Nephron (organoid): Measurements from ENCODE around the gene TNIK.

Experiments used
- H3K27ac Mint-ChIP-seq, 3 experiments: 2 replicates each; pipeline ENCODE4 v1.8.0; 2020; ENCODE audit warnings: mixed read lengths in 3 of 3, mild to moderate bottlenecking in 2 of 3, moderate library complexity in 1 of 3
- H3K27me3 Mint-ChIP-seq: 2 replicates; pipeline ENCODE4 v1.8.0; 2021; ENCODE audit warnings: low read depth, mild to moderate bottlenecking, moderate library complexity, mixed read lengths
- H3K36me3 Mint-ChIP-seq: 2 replicates; pipeline ENCODE4 v1.8.0; 2020; ENCODE audit warnings: low read depth, mixed read lengths
- H3K4me1 Mint-ChIP-seq: 2 replicates; pipeline ENCODE4 v1.8.0; 2020; ENCODE audit warnings: mixed read lengths
- H3K4me3 Mint-ChIP-seq, 3 experiments: 2 replicates each; pipeline ENCODE4 v1.8.0; 2020; ENCODE audit warnings: mild to moderate bottlenecking in 3 of 3, mixed read lengths in 3 of 3, moderate library complexity in 2 of 3
- H3K9me3 Mint-ChIP-seq: 2 replicates; pipeline ENCODE4 v1.8.0; 2020; ENCODE audit warnings: mixed read lengths
- TF ChIP-seq, protein P1 (sequence below), 3 experiments: fragments of 200-600 bp; sonication (generic); IDR thresholded peaks; one replicate each; pipeline ENCODE4 v1.5.0; 2021; ENCODE audit warnings: antibody characterized with exemption in 3 of 3; ENCODE audit not compliant: unreplicated experiment in 3 of 3

The TNIK gene

DNA sequence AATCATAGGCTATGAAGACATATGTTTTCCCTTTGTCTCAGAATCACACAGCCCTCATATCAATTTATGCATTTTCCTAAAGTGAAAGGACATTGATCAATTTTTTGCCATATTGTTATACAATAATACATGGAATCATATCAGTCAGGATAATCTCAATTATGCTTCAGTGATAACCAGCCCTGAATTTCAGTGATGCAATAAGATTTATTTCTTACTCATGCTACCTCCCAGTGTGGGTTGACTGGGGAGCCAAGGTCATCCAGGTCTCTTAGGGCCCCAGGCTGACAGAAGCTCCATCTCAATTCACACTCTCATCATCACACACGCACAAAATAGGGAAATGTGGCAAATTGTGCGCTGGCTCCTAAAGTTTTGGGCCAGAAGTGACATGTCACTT is 44.2 kb upstream of the TNIK start:
- no peaks in the 10 kb centered on the region for H3K36me3 Mint-ChIP-seq

DNA sequence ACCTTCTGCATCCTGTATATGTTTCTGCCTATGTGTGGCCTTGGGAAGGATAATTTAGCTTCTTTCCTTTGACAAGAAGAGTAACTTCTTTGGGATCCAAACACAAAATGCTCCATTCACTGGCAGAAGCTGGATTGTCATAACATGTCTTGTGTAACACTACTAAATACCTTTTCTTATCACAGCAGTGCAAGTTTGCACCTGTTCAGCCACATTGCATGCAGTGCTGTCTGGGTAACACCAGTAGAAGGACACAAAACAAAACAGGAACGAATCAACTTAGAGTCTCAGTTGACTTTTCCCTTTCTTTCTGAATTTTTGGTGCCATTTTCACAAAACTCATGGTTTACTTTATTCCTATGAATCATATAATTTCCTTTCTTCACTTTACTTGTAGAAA is 43.6 kb upstream of the TNIK start:
- Mint-ChIP-seq H3K27me3 (no peaks in the 10 kb centered on the region), H3K4me3 (no peak overlapping the region), H3K9me3 (peaks cover 4% of the 10 kb centered on the region), H3K4me1 (peaks cover 21% of the 10 kb centered on the region), H3K36me3 (no peaks in the 10 kb centered on the region), H3K27ac (no peak overlapping the region)
- TF ChIP-seq, protein P1, sequence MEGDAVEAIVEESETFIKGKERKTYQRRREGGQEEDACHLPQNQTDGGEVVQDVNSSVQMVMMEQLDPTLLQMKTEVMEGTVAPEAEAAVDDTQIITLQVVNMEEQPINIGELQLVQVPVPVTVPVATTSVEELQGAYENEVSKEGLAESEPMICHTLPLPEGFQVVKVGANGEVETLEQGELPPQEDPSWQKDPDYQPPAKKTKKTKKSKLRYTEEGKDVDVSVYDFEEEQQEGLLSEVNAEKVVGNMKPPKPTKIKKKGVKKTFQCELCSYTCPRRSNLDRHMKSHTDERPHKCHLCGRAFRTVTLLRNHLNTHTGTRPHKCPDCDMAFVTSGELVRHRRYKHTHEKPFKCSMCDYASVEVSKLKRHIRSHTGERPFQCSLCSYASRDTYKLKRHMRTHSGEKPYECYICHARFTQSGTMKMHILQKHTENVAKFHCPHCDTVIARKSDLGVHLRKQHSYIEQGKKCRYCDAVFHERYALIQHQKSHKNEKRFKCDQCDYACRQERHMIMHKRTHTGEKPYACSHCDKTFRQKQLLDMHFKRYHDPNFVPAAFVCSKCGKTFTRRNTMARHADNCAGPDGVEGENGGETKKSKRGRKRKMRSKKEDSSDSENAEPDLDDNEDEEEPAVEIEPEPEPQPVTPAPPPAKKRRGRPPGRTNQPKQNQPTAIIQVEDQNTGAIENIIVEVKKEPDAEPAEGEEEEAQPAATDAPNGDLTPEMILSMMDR (IDR thresholded peaks at IDR 0.05; ENCODE audit: unreplicated experiment in 3 of 3): no peak

More for the DNA sequence above, 44.2 kb upstream of the TNIK start:
- TF ChIP-seq, protein P1 (IDR thresholded peaks at IDR 0.05; ENCODE audit: unreplicated experiment in 3 of 3): no peak
- peaks cover 21% of the 10 kb centered on the region for H3K4me1 Mint-ChIP-seq
- H3K4me3 Mint-ChIP-seq: no peak overlapping the region
- no peak overlapping the region for H3K27ac Mint-ChIP-seq
- peaks cover 4% of the 10 kb centered on the region for H3K9me3 Mint-ChIP-seq
- no peaks in the 10 kb centered on the region for H3K27me3 Mint-ChIP-seq

DNA sequence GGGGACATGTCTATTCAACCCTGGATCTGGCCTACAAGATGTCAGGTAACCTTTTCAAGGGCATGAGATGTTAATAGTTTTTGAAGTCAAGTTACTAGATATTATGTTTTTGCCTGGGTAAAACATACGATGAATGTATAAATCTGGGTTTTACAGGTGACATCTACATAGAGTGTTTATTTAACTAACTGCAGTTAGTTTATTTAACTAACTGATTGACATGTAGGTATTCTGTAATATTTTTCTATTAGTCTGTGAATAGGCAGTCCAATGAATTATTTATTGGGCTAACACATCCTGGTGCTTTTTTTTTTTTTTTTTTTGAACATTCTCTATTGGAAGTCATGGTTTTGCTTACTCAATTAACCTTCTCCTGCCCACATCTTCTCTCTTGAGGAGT is 38.7 kb upstream of the TNIK start:
- TF ChIP-seq, protein P1 (IDR thresholded peaks at IDR 0.05; ENCODE audit: unreplicated experiment in 3 of 3): no peak
- Mint-ChIP-seq H3K4me1 (peaks cover 22% of the 10 kb centered on the region), H3K9me3 (peaks cover 2% of the 10 kb centered on the region), H3K4me3 (no peak overlapping the region), H3K36me3 (no peaks in the 10 kb centered on the region), H3K27ac (no peak overlapping the region), H3K27me3 (no peaks in the 10 kb centered on the region)

DNA sequence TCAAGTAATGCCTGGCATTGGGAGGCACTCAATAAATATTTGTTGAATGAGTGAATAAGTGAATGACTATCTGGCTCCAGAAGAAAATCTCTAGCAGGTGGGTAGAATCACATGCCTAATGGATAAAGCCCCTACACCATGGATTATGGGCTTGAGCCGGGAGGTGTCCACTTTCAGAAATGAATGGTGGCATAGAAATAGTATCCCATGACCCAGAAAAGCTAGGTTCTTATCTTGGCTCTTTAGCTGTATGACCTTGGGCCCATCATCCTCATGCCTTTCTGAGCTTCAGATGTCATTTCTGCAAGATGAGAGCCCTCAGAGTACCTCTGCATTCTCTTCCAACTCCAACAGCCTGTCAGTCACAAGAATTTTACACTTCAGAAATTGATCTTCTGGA is 37.3 kb upstream of the TNIK start:
- no peaks in the 10 kb centered on the region for H3K36me3 Mint-ChIP-seq
- no peak overlapping the region for H3K4me3 Mint-ChIP-seq
- H3K27ac Mint-ChIP-seq: no peak overlapping the region
- peaks cover 2% of the 10 kb centered on the region for H3K9me3 Mint-ChIP-seq
- H3K27me3 Mint-ChIP-seq: no peaks in the 10 kb centered on the region
- TF ChIP-seq, protein P1 (IDR thresholded peaks at IDR 0.05; ENCODE audit: unreplicated experiment in 3 of 3): no peak
- peaks cover 18% of the 10 kb centered on the region for H3K4me1 Mint-ChIP-seq

DNA sequence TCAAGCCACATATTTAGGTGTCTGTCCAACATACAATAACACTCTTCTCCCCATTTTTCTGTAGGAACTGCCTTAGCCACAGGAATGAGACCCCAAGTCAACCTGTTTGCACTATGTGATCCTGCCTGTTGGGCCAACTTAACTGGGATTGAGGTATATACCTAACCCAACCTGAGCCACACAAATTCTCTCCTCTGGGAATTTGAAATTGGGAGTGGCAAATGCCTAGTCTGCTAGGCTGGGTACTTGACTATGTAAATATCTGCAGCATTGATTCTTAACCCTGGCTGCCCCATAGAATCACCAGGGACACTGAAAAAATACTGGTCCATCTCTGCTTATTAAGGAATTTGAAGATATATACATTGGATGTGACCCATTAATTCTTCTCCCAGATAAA is 35.2 kb upstream of the TNIK start:
- H3K27me3 Mint-ChIP-seq: no peaks in the 10 kb centered on the region
- H3K4me1 Mint-ChIP-seq: peaks cover 18% of the 10 kb centered on the region
- TF ChIP-seq, protein P1 (IDR thresholded peaks at IDR 0.05; ENCODE audit: unreplicated experiment in 3 of 3): no peak
- peaks cover 2% of the 10 kb centered on the region for H3K9me3 Mint-ChIP-seq
- H3K36me3 Mint-ChIP-seq: no peaks in the 10 kb centered on the region
- no peak overlapping the region for H3K4me3 Mint-ChIP-seq
- H3K27ac Mint-ChIP-seq: no peak overlapping the region

DNA sequence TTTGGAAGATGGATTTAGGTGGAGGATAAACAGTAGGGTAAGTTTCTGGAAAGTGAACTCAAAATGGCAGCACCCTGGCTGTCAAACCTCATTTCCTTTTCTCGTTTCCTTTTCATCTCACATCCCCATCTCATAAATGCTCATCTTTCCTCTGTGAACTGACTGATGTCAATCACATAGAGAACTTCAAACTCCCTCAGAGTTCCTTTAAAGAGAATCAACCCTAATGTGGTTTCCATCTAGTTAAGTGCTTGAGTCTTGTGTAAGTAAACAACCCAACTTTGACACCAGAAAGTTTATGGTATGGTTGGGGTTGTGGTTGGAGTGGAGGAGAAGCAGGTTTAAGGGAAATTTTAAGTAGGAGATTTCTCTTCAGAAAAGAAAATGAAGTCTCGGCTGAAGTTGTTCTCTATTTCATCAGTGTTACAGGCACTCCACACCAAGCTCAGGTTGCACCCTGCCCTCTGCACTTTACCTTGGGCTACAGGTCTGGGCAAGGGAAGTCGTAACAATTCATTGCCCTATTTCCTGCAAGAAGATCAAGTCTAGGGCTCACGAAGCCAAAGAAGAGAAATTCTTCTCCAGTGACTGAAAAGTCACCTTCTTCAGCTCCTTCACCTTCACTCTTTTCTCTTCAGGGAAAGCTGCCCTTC is 34.4 kb upstream of the TNIK start:
- Mint-ChIP-seq H3K4me3 (no peak overlapping the region), H3K27me3 (no peaks in the 10 kb centered on the region), H3K27ac (no peak overlapping the region), H3K9me3 (peaks cover under 1% of the 10 kb centered on the region), H3K36me3 (no peaks in the 10 kb centered on the region), H3K4me1 (peaks cover 16% of the 10 kb centered on the region)
- TF ChIP-seq, protein P1 (IDR thresholded peaks at IDR 0.05; ENCODE audit: unreplicated experiment in 3 of 3): no peak
